HPDE6-E6E7 (cell line): ENCODE results near the gene MRPS2.
"Not testable (repeated sequence)": the region's sequence is repeated elsewhere in the genome, so short reads cannot be mapped to it uniquely, and the experiment has no call there.

ENCODE experiments used
- DNase-seq: peaks from one replicate; pipeline ENCODE4 v3.0.0; 2011; ENCODE audit warnings: missing footprints; ENCODE audit errors: extremely low spot score

MRPS2 gene

DNA sequence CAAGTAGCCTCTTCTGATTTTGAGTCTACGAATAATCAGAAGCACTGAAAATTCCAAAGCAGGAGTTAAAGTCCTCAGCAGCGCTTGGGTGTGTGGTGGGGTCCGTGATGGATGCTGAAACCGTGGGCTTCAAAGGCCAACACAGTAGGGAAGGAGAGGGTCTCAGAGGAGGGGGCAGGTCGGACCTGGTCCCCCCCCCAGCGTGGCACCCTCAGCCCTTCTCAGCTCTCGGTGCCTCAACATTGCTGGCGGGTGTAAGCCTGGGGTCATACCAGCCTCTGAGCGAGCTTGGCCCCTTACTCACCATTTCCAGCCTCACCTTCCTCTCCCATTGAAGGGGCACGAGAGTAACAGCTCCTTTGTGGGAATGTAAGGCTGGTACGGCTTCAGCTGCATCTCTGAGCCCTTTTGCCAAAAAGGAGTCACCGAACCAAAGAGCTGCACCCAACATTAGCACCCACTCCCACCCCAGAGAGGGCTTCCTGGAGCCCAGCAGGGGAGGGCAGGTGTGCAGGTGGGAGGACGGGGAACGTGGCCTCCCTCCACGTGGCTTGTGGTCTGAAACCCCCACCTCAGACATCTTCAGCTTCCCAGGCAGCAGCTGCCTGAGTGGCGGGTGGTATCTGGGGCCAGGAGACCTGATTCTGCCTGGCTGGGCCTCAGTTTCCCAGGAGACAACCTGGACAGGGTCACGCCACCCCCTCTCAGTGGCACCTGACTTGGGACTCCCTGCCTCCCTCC is 14.0 kb downstream of the MRPS2 start:
- DNase-seq, result no peak

DNA sequence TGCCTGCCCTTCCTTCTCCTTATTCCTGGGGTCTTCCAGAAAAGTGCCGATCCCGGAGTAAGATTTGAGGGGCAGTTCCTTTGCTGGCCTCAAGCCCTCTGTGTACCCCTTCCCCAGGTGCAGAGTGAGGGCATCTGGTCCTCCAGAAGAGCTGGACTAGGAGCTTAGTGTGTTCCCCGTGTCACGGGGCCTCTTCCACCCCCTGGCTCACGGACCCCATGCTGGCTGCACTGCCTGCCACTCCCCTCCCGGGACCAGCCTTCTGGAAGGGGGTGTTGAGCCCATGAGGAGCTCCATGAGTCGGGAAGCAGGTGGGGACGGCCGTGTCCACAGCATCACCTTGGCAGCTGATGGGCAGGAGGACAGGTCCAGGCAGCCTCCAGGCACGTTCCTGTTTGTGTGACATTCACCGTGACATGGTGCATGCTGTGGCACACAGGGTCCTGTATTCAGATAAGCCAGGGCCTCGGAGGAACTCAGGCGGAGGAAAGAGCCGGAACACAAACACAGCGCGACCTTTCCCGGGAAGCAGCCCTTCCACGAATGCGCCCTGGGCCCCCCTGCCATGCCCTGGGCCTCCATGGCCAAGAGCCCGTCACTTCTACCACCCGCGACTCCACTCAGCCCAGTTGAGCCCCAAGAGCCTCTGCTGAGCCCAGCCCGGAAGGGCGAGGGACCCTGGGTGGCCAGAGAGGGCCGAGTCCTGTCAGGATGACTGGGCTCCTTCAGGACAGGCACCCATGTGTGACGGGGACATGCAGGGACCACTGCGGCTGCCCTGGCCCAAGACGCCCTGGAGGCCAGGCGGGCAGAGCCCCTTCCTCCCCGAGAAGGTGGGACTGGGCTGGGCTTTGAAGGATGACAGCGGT is 14.8 kb downstream of the MRPS2 start:
- DNase-seq, result no peak

DNA sequence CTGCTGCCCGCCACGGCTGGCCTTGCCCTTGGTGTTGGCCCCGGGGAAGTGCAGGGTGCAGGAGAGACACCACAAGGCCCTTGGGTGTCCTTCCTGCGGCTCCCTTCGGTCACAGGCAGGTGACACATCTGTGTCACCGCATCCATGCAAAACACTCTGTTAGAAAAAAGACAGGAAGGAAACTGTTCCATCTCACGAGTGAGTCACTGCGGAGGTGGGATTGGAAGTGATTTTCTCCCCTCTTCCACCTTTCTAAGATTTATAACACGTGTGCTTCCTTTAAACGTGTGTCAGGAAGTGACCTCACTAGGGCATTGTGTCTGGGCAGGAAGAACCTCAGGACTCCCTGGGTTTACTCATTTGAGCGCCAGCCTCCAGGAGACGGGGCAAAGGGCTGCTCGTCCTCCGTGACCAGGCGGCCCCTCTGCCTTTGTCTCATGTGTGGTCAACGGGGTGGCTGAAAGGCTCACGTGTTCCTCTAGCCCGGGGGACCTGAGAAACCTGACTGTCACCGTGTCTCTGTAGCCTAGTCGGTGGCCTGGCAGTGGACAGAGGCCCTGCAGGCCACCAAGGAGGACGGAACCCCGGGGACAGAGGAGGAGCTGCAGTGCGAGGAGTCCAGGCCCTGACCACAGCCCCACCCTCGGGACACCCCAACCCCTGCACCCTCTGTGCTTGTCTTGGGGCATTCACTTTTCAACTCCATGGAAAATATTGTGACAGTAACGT is 15.8 kb downstream of the MRPS2 start:
- DNase-seq, result no peak

DNA sequence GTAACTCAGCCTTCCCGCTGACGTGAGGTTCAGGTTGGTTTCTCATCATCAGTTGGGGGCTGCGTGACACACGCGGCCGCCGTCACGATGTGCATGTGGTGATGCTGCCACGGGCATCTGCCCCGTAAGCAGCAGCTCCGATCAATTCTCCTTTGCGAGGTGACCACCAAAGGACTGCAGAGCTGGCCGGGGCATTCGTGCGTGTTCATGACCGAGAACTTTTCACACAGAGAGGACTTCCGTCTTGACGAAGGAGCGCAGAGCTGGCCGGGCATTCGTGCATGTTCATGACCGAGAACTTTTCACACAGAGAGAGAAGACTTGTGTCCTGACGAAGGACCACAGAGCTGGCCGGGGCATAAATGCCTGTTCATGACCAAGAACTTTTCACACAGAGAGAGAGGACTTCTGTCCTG is 16.9 kb downstream of the MRPS2 start:
- no peak for DNase-seq

DNA sequence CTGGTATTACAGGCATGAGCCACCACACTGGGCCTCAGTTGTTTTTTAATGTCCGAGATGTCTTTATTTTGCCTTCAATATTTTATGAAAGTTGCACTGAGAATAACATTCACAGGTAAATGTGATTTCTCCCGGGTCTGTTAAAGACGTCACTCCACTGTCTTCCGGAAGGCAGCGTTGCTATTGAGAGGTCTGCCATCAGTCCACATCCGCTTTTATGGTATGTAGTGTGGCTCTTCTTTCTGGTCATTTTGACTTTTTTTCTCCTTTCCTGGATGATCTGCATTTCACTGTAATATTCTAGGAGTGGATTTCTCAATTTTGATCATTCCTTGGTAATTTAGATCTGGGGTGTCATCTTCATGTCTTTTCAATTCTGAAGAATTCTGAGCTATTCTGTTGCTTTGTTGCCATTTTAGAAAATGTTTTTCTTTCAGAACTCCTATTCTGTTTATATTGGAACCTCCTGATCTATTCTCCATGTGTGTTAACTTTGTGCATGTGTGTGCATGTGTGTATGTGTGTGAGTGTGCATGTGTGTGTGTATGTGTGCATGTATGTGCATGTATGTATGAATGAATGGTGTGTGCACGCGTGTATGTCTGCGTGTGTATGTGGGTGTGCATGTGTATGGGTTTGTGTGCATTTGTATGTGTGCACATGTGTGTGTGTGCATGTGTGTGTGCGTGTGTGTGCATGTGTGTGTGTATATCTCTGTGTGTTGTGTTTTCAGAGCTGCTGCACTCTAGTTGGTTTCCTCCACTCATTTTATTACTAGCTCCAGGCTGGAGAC is 18.9 kb downstream of the MRPS2 start:
- no peak for DNase-seq

DNA sequence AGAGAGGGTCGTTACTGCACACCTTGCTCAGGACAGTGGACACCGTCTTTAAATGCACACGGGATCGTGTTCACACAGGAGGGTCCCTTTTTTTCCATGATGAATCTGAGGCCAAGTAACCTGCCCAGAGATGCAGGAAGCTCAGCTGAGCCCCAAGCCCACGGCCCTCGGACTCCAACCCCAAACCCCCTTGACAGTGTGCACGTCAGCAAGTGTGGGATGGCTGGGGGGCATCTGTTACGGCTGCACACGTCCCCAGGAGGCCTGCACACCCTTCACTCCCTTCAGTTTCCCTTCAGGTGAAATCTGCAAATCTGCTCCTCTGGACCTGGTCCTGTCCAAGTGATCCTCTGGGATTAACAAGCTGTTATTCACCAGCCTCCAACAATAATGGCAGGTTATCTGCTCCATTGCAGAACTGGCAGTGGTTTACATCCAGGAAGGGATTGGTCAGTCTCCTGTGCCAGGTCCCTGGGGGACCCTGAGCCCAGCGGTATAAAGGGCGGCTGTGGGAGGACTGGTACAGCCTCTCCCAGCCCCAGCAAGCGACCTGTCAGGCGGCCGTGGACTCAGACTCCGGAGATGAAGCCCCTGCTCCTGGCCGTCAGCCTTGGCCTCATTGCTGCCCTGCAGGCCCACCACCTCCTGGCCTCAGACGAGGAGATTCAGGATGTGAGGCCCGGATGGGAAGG is 20.6 kb downstream of the MRPS2 start, which contains the start of gene LCN1:
LCN1 (plus strand) TSS at position 525 of the 692 bp plus-strand sequence; CDS start at position 583, 58 bp downstream.
- DNase-seq, result no peak

DNA sequence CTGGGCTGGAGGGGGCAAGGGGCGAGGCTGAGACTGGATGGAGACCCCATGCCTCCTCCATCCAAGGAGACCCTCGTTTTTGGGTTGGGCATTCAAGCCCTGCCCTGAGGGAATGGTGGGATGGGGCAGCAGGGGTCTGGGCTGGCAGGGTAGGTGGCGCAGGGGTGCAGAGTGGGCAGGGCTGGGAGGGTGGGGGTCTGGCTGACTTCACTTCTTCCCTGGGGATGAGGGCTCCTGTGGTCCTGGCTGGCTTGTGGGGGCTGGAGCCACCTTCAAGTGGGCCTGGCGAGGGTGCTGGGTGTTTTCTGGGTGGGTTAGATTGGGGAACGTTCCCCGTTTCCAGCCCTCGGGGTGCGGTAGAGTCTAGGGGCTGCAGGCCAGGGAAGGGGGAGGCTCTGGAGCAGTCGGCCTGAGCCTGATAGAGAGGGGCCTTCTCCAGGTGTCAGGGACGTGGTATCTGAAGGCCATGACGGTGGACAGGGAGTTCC is 21.2 kb downstream of the MRPS2 start:
- no peak for DNase-seq

DNA sequence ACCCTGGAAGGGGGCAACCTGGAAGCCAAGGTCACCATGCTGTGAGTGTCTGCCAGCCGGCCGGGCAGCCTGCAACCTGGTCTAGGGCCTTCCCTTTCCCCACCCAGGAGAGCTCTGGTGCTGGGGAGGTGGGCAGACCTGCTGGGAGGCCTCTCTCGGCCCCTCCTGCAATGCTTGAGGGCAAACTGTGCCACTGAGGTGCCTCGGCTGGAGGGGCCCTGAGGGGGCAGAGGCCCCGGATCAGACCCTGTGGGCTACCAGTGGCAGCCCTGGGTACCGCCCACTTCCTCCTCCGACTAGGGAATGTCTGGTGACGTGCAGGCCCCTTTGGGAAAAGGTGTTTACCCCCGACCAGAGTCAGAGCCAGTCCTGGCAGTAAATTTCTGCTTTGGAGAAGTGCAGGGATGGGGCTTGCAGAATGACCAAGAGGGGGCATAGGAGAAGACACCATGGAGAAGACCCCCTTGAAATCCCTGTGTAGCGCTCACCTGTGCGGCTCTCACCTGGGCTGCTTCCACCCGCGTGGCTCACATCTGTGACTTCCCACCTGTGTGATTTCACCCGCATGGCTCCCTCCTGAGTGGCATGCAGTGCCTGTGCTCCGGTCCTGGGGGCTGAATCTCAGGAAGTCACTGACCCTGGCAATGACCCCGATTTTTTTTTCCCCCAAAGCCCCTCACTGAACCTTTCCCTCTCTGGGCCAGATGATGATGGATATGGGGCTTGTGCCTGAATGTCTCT is 21.8 kb downstream of the MRPS2 start:
- DNase-seq, result no peak

DNA sequence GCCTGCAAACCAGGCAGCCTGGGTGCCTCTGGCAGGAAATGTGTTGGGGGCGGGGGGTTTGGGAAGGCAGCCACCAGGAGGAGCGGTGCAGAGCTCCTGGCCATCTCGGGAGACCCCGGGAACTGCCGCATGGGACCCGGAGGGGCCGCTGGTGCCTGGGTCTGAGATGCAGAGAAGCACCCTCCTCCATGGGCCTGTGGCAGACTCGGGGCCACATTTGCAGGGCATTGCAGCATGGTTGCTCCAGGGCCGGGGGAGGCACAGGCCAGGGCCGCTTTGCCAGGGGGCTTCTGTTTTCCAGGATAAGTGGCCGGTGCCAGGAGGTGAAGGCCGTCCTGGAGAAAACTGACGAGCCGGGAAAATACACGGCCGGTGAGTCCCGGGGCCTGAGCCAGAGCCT is 22.4 kb downstream of the MRPS2 start:
- no peak for DNase-seq

DNA sequence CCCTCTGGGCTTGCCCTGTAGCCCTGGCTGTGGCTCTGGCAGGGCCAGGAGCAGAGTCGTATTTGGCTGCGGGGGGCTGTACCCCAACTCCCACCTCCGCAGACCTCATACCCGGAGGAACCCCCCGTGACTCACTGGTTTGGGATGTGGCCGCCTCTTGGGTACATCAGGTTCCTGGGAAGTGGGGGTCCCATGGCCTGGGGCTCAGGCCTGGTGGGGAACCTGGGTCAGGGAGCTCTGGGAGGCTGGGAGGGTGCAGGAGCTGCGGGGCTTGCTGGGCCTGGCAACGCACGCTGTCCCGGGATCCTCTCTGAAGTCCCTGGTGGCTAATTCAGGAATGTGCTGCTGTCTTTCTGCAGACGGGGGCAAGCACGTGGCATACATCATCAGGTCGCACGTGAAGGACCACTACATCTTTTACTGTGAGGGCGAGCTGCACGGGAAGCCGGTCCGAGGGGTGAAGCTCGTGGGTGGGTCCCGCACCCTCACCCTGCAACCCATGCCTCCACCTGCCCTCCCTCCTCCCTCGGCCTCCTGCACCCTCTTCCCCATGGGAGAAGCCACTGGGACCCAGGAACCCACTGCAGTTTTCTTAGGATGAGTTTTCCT is 23.1 kb downstream of the MRPS2 start:
- DNase-seq, result no peak

DNA sequence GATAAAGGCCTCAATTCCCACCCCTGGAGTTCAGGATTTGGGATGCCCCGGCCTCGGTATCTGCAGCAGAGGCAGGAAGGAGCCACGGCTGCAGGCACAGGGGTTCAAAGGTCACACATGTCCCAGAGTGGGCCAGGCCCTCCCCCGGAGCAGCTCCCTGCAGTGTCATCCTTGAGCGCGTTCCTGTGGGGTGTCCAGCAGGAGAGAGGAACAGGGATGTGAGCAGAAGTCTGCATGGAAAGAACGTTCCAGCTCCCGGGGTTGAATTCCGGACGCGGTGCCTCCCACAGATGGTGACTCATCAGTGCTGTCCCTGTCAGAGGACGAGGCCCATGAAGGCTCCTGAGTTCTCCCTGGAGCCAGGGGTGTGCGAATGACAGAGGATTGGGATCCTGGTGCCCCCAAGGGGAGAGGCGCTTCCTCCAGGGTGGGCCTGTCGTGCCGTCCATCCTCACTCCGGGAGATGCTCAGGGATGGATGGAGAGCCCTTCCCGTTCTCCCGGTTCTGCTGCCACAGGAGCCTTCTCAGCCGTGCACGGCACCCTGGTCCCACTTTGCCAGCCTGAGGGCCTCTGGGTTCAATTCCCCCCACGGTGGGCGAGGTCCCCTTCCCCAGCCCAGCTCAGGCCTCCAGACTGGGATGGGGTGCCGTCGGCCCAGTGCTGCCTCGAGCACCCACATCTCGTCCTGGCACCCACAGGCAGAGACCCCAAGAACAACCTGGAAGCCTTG is 23.8 kb downstream of the MRPS2 start:
- no peak for DNase-seq

DNA sequence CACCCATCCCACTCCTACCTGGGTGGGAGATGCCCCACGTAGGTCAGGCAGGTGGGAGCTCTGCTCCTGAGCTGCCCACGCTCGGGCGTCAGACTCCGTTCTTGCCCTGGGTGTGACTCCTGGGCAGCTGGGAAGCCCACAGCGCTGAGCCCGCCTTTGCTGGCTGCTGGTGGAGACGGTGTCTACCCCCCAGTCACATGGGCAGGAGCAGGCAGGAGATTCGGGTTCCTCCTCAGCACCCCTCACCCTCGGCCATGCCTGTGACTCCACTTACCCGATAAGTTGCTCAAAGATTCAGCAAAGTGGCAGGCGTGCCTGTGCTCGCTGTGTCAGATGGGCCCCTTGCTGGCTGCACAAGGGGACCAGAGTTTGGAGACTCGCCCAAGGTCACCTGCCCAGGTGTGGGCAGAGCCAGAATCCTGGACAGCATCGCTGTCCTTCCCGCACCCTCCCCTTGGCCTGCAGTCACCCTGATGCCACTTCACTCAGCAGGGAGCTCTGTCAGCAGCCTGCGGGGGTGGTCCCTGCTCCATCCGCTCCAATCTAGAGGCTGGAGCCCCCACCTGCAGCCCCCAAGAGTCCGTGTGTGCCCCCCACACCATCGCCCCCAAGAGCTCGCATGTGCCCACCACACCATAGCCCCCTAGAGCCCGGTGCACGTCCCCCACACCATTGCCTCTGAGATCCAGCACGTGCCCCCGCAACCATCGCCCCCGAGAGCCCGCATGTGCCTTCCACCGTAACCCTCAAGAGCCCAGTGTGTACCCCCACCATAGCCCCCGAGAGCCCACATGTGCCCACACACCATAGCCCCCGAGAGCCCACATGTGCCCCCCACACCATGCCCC is 25.0 kb downstream of the MRPS2 start:
- DNase-seq, result no peak

DNA sequence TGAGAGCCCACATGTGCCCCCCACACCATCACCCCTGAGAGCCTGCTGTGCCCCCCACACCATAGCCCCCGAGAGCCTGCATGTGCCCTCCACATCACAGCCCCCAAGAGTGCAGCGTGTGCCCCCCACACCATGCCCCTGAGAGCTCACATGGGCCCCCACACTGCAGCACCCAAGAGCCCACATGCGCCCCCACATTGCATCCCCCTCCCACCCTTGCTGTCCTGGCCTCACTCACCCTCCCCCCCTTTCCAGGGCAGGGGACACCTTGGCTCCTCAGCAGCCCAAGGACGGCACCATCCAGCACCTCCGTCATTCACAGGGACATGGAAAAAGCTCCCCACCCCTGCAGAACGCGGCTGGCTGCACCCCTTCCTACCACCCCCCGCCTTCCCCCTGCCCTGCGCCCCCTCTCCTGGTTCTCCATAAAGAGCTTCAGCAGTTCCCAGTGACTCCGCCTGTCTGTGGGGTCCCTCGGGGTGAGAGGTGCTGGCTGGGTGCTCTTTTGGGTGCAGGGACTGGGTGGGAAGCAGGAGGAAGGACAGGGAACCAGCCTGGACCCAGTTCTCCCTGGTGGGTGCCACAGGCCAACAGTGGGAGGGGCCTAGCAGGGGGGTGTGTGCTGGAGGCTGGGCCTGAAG is 25.7 kb downstream of the MRPS2 start:
- no peak for DNase-seq

DNA sequence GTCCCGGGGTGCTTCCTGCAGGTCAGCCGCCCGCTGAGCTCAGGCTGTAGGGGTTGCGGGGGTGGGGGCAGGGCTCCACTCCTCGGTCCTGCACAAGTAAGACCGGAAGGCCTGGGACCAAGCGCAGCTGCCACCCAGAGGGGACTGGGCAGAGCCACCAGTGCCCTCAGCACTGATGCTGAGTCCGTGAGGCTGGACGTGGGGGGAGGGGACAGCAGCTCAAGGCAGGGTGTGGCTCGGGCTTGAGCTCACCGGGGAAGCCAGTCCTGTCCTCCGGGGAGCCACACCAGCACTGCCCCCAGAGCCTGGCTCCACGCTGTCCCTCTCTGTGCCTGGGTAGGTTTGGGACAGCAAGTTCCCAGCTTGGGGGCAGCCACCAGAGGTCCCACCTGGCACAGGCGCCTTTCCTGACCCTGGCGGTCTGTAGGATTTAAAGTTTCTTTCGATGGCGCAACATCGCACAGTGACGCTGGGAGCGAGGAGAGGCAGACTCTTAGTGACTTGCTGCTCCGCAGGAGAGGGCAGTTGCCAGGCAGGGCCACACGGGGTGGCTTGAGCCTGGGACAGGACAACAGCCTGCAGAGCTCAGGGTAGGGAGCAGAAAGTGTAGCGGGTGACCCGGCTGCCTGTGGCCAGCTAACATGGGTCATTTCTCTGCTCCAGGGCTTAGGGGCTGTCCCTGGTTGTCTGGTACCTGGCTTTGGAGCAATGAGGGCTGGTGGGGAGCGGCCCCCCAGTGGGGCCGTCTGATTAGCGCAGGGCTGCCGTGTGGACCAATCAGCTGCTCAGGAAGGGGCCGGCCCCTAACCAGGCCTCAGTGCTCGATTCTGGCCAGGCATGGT is 26.5 kb downstream of the MRPS2 start:
- no peak for DNase-seq

DNA sequence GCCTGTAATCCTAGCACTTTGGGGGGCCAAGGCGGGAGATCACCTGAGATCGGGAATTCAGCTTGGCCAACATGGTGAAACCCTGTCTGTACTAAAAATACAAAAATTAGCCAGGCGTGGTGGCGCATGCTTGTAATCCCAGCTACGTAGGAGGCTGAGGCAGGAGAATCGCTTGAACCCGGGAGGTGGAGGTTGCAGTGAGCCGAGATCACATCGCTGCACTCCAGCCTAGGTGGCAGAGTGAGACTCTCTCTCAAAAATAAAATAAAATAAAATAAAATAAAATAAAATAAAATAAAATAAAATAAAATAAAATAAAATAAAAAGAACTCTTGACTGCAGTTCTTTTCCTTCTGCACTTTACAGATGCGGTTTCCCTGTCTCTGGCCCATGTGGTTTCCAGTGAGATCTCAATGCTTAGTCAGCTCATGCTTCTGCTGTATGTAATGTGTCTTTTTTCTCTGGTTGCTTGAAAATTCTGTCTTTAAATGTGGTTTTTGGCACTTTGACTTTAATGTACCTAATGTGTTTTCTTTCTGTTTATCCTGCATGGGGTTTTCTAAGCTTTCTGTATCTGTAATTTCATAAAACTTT is 28.5 kb downstream of the MRPS2 start:
- not testable (repeated sequence) for DNase-seq

DNA sequence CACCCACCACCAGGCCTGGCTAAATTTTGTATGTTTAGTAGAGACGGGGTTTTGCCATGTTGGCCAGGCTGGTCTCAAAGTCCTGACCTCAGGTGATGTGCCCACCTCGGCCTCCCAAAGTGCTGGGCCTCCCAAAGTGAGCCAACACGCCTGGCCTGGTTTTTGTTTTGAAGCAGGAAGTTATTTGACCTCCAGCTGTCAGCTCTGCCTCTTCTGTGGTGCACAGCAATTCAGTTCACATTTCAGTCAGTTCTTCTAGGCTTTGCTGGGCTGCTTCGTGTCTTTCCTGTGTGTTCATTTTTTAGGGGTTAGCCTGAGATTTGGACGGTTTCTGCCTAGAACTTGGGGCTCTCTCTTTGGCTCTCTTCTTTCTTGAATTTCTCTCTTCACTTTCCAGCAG is 29.7 kb downstream of the MRPS2 start:
- no peak for DNase-seq
